A673 (cell line): ENCODE measurements around the gene MAEL. TPM values are rescaled to one million over a fixed set of nuclear protein-coding genes. Genes with fewer than 3 reads are reported as not detected.

Source experiments
- BruUV-seq: library from RNA; stranded (reverse); fragments of 400-500 nt; replicated peaks from 2 replicates; lab custom pipeline; 2021; lab: Mats Ljungman, UMichigan
- CTCF ChIA-PET: fragments of 300-600 bp; sonication (Branson Sonifier 250); formaldehyde crosslinking; loops from one replicate; lab custom pipeline; 2022; ENCODE audit warnings: antibody characterized with exemption; lab: Charles Lee
- POLR2A ChIA-PET: fragments of 300-600 bp; sonication (Branson Sonifier 250); formaldehyde crosslinking; loops from one replicate; lab custom pipeline; 2022; ENCODE audit warnings: antibody characterized with exemption; ENCODE audit not compliant: low non-redundant PET; lab: Charles Lee
- DNase-seq: peaks from one replicate; pipeline ENCODE4 v3.0.0-alpha.2; 2015; ENCODE audit warnings: low spot score
- H3K27ac ChIP-seq: fragments of 200-600 bp; sonication (generic); 2 replicates; pipeline ENCODE4 v1.5.1; 2016; ENCODE audit warnings: mixed run types, low read depth, mild to moderate bottlenecking, mixed read lengths, antibody characterized with exemption, low read length; ENCODE audit not compliant: poor library complexity, severe bottlenecking
- H3K27me3 ChIP-seq: fragments of 200-600 bp; sonication (generic); replicated peaks from 2 replicates; pipeline ENCODE4 v1.6.1; 2017; ENCODE audit warnings: mixed run types, low read depth, mild to moderate bottlenecking, mixed read lengths, antibody characterized with exemption, low read length; ENCODE audit not compliant: insufficient read depth, poor library complexity
- H3K36me3 ChIP-seq: fragments of 200-600 bp; sonication (generic); 2 replicates; pipeline ENCODE4 v1.6.1; 2016; ENCODE audit warnings: mixed run types, mild to moderate bottlenecking, mixed read lengths, antibody characterized with exemption, low read length; ENCODE audit not compliant: insufficient read depth, poor library complexity, severe bottlenecking
- H3K4me1 ChIP-seq: fragments of 200-600 bp; sonication (generic); 2 replicates; pipeline ENCODE4 v1.6.1; 2017; ENCODE audit warnings: mixed run types, mild to moderate bottlenecking, mixed read lengths, antibody characterized with exemption, low read length; ENCODE audit not compliant: insufficient read depth, poor library complexity, severe bottlenecking
- H3K4me3 ChIP-seq: fragments of 200-600 bp; sonication (generic); 2 replicates; pipeline ENCODE4 v1.5.1; 2016; ENCODE audit warnings: low read depth, mixed run types, mild to moderate bottlenecking, mixed read lengths, low read length; ENCODE audit not compliant: poor library complexity, severe bottlenecking
- H3K9me3 ChIP-seq: fragments of 200-600 bp; sonication (generic); 2 replicates; pipeline ENCODE4 v1.6.1; 2016; ENCODE audit warnings: mixed run types, low read depth, mild to moderate bottlenecking, mixed read lengths, antibody characterized with exemption, low read length; ENCODE audit not compliant: poor library complexity, severe bottlenecking
- EZH2 ChIP-seq: fragments of 200-600 bp; sonication (generic); IDR thresholded peaks from 2 replicates; pipeline ENCODE4 v1.6.1; 2017; ENCODE audit warnings: borderline replicate concordance, low read depth, mild to moderate bottlenecking, mixed read lengths, antibody characterized with exemption, low read length; ENCODE audit not compliant: poor library complexity, severe bottlenecking
- intact Hi-C: fragments of 100-400 bp; cut with micrococcal nuclease; formaldehyde crosslinking; loops from one replicate; pipeline ENCODE4 v1.10.0; 2022; ENCODE audit not compliant: unreplicated experiment
- total RNA-seq: library from RNA; stranded (reverse); gene quantifications from 2 replicates; pipeline ENCODE4 v1.2.3, GENCODE V29; 2021
- TF ChIP-seq, protein P1 (sequence below): fragments of 300-800, 200-600 bp; sonication (generic); conservative IDR thresholded peaks from 2 replicates; pipeline ENCODE4 v1.5.1; 2017; ENCODE audit warnings: low read depth, mild to moderate bottlenecking, antibody characterized with exemption, low read length, moderate library complexity, mixed read lengths

Gene MAEL
- total RNA-seq, 1 experiment from 2014 or later, result not detected

DNA sequence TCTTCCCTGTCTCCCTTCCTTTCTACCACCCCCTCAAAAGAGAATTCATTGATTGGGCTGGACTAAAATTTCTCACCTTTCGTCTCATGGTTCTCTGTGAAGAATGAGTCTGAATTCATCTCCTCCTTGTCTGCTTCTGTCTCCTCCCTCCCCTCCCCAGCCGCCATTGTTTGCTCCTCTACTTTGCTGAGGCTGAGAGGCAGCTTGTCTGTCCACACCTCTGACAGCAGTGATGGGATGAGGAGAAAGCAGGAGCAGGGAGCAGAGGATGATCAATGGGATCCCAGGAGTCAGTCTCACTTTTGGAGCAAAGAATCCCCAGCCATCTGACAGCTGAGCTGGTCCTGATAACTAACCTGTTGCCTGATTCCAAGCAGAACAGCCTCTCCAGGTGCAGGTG lies 16.3 kb upstream of the MAEL start:
- Histone ChIP-seq H3K27me3 (peaks cover 90% of the 10 kb centered on the region), H3K9me3 (no peaks in the 10 kb centered on the region), H3K4me1 (no peaks in the 10 kb centered on the region), H3K36me3 (no peaks in the 10 kb centered on the region), H3K4me3 (no peak overlapping the region), H3K27ac (no peak overlapping the region)
- ChIA-PET POLR2A (no interaction called here), CTCF (no interaction called here)
- intact Hi-C loops, result no loop called here
- TF ChIP-seq EZH2, result no peak
- TF ChIP-seq, protein P1, sequence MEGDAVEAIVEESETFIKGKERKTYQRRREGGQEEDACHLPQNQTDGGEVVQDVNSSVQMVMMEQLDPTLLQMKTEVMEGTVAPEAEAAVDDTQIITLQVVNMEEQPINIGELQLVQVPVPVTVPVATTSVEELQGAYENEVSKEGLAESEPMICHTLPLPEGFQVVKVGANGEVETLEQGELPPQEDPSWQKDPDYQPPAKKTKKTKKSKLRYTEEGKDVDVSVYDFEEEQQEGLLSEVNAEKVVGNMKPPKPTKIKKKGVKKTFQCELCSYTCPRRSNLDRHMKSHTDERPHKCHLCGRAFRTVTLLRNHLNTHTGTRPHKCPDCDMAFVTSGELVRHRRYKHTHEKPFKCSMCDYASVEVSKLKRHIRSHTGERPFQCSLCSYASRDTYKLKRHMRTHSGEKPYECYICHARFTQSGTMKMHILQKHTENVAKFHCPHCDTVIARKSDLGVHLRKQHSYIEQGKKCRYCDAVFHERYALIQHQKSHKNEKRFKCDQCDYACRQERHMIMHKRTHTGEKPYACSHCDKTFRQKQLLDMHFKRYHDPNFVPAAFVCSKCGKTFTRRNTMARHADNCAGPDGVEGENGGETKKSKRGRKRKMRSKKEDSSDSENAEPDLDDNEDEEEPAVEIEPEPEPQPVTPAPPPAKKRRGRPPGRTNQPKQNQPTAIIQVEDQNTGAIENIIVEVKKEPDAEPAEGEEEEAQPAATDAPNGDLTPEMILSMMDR, result no peak
- no TSS peak for BruUV-seq
- no peak for DNase-seq

DNA sequence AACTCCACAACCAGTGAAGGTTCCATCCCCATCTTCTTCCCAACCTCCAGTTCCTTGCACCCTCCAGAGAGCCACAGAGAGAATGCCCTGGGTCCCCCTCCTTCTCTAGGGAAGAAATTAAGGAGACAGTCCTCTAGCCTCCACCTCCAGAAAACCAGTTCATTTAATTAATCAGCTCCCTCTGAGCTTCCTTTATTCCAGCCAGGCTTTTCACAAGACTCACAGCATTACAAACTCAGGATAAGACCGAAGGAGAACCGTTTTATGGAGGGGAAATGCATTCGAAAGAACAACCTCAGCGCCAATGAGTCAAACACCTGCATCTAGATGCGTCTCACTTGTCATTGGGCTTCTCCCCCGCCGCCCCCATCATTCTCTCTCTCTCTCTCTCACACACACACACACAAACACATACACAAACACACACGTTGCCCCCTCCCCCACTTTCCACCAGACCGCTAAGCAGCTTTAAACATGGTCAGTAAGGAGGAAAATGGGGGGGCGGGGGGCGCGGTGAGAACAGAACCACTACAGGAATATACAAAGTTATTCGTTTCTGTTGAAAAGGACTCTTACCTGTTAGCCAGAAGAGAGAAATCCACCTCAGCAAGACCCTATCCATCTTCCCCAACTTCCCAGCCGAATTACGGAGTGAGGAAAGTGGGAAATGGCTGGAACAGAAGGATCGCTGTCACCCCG lies 14.3 kb upstream of the MAEL start:
- BruUV-seq, result no TSS peak
- H3K36me3 ChIP-seq, result no peaks in the 10 kb centered on the region
- no peaks in the 10 kb centered on the region for H3K9me3 ChIP-seq
- no peak overlapping the region for H3K27ac ChIP-seq
- intact Hi-C loops, result loop anchor here (5.0 kb wide), 1 partner anchor 57 kb away; no protein-coding TSS in a partner anchor
- no peak for DNase-seq
- CTCF ChIA-PET, result no interaction called here
- TF ChIP-seq, protein P1, result no peak
- no peak for TF ChIP-seq EZH2
- peak overlapping the region; percentile 35 for H3K4me3 ChIP-seq
- peaks cover 97% of the 10 kb centered on the region for H3K27me3 ChIP-seq
- no peaks in the 10 kb centered on the region for H3K4me1 ChIP-seq
- POLR2A ChIA-PET, result no interaction called here

DNA sequence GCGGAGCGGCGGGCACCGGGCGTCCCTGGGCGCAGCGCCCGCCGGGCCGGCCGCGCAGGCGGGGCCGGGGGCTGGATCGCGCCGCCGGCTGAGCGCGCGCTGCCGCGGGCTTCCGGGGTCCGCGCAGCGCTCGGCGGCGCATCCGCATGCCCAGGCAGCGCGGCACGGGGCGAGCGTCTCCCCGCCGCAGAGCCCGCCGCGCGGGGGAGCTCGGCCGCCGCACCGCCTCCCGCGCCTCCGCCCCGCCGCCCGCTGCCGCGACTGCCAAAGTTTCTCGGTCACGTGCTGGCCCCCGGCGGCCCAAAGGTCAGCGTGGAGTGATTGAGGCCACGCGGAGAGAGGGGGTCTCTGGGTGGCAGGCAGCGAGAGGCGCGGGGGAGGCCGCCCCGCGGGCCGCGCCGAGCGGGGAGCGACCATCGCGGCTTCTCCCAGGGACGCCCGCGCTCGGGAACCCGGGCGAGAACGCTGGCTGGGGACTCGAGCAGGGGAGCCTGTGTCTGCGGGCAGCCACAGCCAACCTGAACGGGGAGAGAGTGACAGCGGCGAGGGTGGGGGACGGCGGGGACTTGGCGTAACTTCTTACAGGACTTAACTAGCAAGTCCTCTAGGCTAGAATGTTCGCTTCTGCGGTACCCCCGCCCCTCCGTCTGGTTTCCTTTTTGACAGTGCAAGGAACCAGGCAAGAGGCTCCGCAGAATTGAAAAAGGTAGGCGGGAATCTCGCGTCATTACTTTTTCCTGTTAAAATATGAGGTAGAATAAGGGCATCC lies 13.5 kb upstream of the MAEL start, which contains the start of gene ILDR2:
Gene ILDR2, minus strand, starts transcription at position 180 of the 769 bp plus-strand sequence. CDS start 272 bp downstream, outside the sequence.
- TF ChIP-seq, protein P1, result no peak
- no peak for TF ChIP-seq EZH2
- Histone ChIP-seq H3K27ac (no peak within 1 kb of the TSS), H3K27me3 (peaks cover 96% of the 10 kb centered on the region), H3K4me1 (no peaks in the 10 kb centered on the region), H3K4me3 (peak within 1 kb of the TSS; percentile 46), H3K9me3 (no peaks in the 10 kb centered on the region), H3K36me3 (no peaks in the 10 kb centered on the region)
- ChIA-PET POLR2A (no interaction called here), CTCF (no interaction called here)
- DNase-seq, result peak; percentile 48
- BruUV-seq, result no TSS peak
- intact Hi-C loops, result loop anchor here (5.0 kb wide), 1 partner anchor 58 kb away; no protein-coding TSS in a partner anchor
